Glutamatergic neuron (in vitro differentiated cells): ENCODE measurements around the gene FAM174C. TPM values are rescaled to one million over a fixed set of nuclear protein-coding genes. Genes with fewer than 3 reads are reported as not detected.

Source experiments
- DNase-seq: peaks from one replicate; pipeline ENCODE4 v3.0.0; 2022
- H3K27ac Mint-ChIP-seq: one replicate; pipeline ENCODE4 v1.8.0; 2020; ENCODE audit warnings: mild to moderate bottlenecking, mixed read lengths, inconsistent platforms; ENCODE audit not compliant: unreplicated experiment
- H3K27me3 Mint-ChIP-seq: one replicate; pipeline ENCODE4 v1.8.0; 2020; ENCODE audit warnings: mild to moderate bottlenecking, moderate library complexity, mixed read lengths, inconsistent platforms; ENCODE audit not compliant: unreplicated experiment
- H3K36me3 Mint-ChIP-seq: one replicate; pipeline ENCODE4 v1.8.0; 2020; ENCODE audit warnings: mild to moderate bottlenecking, mixed read lengths, inconsistent platforms; ENCODE audit not compliant: unreplicated experiment
- H3K4me1 Mint-ChIP-seq: one replicate; pipeline ENCODE4 v1.8.0; 2020; ENCODE audit warnings: mild to moderate bottlenecking, low read depth, mixed read lengths, inconsistent platforms; ENCODE audit not compliant: unreplicated experiment
- H3K4me3 Mint-ChIP-seq: one replicate; pipeline ENCODE4 v1.8.0; 2020; ENCODE audit warnings: mild to moderate bottlenecking, mixed read lengths, inconsistent platforms; ENCODE audit not compliant: unreplicated experiment
- H3K9me3 Mint-ChIP-seq: one replicate; pipeline ENCODE4 v1.8.0; 2020; ENCODE audit warnings: mild to moderate bottlenecking, moderate library complexity, mixed read lengths, inconsistent platforms; ENCODE audit not compliant: unreplicated experiment
- total RNA-seq: library from RNA; stranded (reverse); fragmentation: NEBNext Ultra II Directional; extraction: Animal tissue kit (Norgen Biotek cat#: 25700); gene quantifications from one replicate; pipeline ENCODE4 v1.2.1, GENCODE V29; 2021; ENCODE audit not compliant: unreplicated experiment
- TF ChIP-seq, protein P1 (sequence below): fragments of 200-600 bp; sonication (generic); IDR thresholded peaks from one replicate; pipeline ENCODE4 v1.5.0; 2021; ENCODE audit not compliant: partially characterized antibody, unreplicated experiment

FAM174C gene
- total RNA-seq, 1 donor from 2014 or later, result 17.3 TPM

DNA sequence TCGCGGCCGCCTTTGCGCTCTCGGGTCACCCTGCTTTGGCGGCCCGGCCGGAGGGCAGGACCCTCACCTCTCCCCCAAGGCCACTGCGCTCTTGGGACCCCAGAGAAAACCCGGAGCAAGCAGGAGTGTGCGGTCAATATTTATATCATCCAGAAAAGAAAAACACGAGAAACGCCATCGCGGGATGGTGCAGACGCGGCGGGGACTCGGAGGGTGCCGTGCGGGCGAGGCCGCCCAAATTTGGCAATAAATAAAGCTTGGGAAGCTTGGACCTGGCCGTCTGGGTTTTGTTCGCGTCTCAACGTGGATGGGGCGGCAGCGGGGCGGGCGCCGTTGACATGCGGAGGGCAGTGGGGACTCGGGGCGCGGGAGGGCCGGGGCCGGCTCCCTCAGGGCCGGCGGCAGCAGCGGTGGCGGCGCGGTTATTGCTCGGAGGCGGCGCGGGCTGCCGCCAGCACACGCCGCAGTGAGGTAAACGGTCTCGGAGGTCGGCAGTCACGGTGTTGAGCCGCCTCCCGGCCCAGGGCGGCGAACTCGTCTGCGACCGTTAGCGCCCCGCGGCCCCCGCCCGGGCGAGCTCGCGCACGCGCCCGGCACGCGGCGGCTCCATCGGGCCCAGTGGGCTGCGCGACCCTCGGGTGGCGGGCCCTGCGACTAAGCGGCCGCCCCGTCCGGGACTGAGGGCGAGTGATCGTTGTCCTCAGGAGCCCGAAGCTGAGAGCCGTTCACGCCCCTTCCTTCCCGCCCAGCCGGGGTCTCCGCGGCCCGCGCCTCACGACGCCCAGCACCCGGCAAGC, 47.0 kb upstream of the FAM174C start:
- Mint-ChIP-seq H3K27ac (no peak overlapping the region), H3K36me3 (no peaks in the 10 kb centered on the region), H3K4me1 (peaks cover 6% of the 10 kb centered on the region), H3K9me3 (peaks cover 11% of the 10 kb centered on the region), H3K4me3 (no peak overlapping the region), H3K27me3 (peaks cover 7% of the 10 kb centered on the region)
- DNase-seq, result no peak
- TF ChIP-seq, protein P1, sequence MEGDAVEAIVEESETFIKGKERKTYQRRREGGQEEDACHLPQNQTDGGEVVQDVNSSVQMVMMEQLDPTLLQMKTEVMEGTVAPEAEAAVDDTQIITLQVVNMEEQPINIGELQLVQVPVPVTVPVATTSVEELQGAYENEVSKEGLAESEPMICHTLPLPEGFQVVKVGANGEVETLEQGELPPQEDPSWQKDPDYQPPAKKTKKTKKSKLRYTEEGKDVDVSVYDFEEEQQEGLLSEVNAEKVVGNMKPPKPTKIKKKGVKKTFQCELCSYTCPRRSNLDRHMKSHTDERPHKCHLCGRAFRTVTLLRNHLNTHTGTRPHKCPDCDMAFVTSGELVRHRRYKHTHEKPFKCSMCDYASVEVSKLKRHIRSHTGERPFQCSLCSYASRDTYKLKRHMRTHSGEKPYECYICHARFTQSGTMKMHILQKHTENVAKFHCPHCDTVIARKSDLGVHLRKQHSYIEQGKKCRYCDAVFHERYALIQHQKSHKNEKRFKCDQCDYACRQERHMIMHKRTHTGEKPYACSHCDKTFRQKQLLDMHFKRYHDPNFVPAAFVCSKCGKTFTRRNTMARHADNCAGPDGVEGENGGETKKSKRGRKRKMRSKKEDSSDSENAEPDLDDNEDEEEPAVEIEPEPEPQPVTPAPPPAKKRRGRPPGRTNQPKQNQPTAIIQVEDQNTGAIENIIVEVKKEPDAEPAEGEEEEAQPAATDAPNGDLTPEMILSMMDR, result no peak

DNA sequence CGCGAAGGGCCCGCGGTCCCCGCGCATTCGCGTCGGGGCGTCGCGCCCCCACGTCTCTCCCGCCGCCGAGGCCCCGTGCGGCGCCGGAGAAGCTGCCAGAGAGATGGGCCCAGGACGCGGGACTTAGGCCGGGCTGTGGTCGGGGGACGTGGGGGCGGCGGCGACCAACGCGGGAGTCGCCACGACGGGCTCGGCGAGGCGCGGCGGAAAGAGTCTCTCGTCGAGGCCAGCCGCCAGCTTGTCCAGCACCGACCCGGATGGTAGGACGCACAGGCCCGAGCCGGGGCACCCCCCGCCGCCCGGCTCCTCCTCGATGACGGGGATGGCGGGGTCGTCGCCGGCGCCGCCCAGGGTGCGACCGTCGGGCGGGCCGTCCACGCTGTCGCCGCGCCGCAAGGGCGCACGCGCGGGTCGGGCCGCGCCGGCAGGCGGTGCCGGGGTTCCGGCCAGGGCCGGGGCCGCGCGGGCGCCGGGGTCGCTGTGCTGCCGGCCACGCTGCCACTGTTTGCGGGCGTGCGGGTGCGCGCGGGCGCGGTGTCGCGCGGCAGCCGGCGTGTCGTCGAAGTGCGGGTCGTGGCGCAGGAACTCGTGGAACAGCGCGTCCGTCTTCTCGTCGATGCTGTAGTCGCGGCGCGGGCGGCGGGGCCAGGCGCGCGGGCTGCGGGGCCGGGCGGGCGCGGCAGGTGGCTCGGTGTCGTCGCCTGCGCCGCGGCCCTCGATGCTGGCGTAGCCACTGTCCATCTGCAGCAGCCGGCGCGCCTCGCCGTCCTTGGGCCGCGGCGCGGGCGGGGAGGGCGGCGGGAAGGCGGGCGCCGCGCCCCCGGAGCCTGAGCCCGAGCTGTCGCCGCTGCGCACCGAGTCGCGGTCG, 46.0 kb upstream of the FAM174C start:
- Mint-ChIP-seq H3K4me3 (no peak overlapping the region), H3K4me1 (peaks cover 6% of the 10 kb centered on the region), H3K36me3 (no peaks in the 10 kb centered on the region), H3K9me3 (peaks cover 11% of the 10 kb centered on the region), H3K27me3 (peaks cover 7% of the 10 kb centered on the region), H3K27ac (no peak overlapping the region)
- TF ChIP-seq, protein P1, result no peak
- DNase-seq, result no peak

DNA sequence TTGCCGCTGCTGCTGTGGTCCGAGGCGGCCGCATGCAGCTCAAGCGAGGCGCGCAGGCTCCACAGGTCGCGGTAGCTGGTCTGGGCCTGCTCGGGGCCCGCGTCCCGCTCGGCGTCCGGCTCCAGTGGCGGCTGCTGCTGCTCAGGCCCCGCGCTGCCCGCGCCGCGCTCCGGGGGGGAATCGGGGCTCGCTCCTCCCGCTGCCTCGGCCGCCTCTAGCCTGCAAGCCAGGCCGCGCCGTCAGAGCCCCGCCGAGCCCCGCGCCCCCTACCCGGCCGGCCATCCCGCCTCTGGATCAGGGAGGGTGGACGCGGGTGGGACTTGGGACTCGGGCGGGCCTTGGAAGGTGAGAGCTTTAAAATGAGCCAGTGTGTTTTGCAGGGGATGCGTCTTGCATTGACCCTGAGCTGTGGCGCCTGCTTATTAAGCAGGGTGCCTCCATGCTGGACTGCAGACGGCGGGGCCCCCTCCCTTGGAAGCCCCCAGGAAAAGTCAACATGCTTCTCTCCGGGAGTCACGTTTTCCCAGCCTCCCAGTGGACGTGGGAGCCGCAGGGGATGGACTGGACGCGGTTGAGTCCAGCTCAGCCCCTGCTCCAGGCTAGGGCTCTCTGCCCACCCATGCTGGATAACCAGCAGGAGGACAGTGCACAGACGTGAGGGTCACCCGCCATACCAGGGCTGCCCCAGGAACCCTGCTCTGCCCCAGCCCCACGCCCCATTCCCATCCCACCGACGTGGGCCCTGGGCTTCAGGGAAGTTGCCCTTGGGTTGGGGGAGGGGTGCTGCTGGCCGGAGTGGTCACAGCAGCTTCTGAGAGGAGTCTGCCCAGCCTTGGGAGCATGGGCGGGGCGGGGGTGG, 45.2 kb upstream of the FAM174C start:
- Mint-ChIP-seq H3K27ac (no peak overlapping the region), H3K4me1 (peaks cover 6% of the 10 kb centered on the region), H3K27me3 (peaks cover 7% of the 10 kb centered on the region), H3K36me3 (no peaks in the 10 kb centered on the region), H3K4me3 (no peak overlapping the region), H3K9me3 (peaks cover 11% of the 10 kb centered on the region)
- no peak for DNase-seq
- TF ChIP-seq, protein P1, result no peak

DNA sequence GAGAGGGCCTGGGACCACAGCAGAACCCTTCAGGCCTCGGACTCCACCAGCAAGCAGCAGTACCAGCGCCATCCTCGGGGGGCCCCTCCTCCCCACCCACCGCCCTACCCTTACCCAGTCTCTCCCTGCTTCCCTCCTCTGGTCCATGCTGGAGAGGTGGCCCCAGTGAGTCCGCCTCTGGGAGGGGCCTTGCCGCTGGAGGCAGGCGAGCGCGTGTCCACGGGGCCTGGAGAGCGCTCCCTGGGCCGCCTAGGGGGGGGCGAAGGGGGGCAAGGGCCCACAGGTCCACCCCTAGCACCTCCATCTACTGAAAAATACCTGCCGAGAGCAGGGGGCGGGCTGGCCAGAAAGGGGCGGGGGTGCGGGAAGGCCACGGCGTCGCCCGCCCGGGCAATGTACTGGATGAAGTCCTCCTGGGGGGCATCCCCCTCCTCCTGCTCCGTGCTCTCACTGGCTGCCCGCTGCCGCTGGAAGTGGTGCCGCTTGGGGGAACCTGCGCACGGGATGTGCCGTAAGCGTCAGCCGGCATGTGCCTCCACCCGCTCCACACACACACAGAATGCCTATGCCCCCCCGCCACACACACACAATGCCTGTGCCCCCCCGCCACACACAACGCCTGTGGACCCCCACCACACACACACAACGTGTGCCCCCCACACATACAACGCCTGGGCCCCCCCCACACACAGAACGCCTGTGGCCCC, 44.4 kb upstream of the FAM174C start:
- H3K4me1 Mint-ChIP-seq, result peaks cover 6% of the 10 kb centered on the region
- DNase-seq, result no peak
- H3K27me3 Mint-ChIP-seq, result peaks cover 7% of the 10 kb centered on the region
- TF ChIP-seq, protein P1, result no peak
- H3K27ac Mint-ChIP-seq, result no peak overlapping the region
- no peak overlapping the region for H3K4me3 Mint-ChIP-seq
- H3K36me3 Mint-ChIP-seq, result no peaks in the 10 kb centered on the region
- H3K9me3 Mint-ChIP-seq, result peaks cover 9% of the 10 kb centered on the region
